SKM-1 (cell line): Measurements from ENCODE around the gene POLG.
A peak's percentile ranks its signal among the peaks of the same experiment; 100 is the strongest.

Experiments
- DNase-seq: peaks from one replicate; lab custom pipeline; 2025; ENCODE audit not compliant: unreplicated experiment; lab: John Stamatoyannopoulos, UW

Gene POLG

GRCh38 chr15:89370120-89370977, 35.7 kb upstream of the POLG start:
- peak; percentile 9 for DNase-seq

- no peak for DNase-seq
Observed at GRCh38 chr15:89369341-89369947, 34.8 kb upstream of the POLG start.

GRCh38 chr15:89368566-89369223, 34.1 kb upstream of the POLG start:
- no peak for DNase-seq

GRCh38 chr15:89367485-89368451, 33.1 kb upstream of the POLG start:
- DNase-seq: no peak

- DNase-seq: no peak
Observed at GRCh38 chr15:89366656-89367393, 32.2 kb upstream of the POLG start.

GRCh38 chr15:89365462-89366065, 30.9 kb upstream of the POLG start:
- no peak for DNase-seq

GRCh38 chr15:89364741-89365450, 30.3 kb upstream of the POLG start:
- DNase-seq: no peak

GRCh38 chr15:89364341-89364740, 29.7 kb upstream of the POLG start:
- DNase-seq: peak; percentile 68

GRCh38 chr15:89363770-89364169, 29.1 kb upstream of the POLG start:
- no peak for DNase-seq

- peak; percentile 28 for DNase-seq
Observed at GRCh38 chr15:89363133-89363532, 28.5 kb upstream of the POLG start.

- DNase-seq: no peak
Observed at GRCh38 chr15:89362203-89363101, 27.8 kb upstream of the POLG start.

GRCh38 chr15:89361451-89362202, 27.0 kb upstream of the POLG start:
- peak; percentile 17 for DNase-seq

GRCh38 chr15:89360294-89360971, 25.8 kb upstream of the POLG start:
- DNase-seq: no peak

- no peak for DNase-seq
Observed at GRCh38 chr15:89359471-89360293, 25.1 kb upstream of the POLG start.

GRCh38 chr15:89358755-89359439, 24.3 kb upstream of the POLG start:
- DNase-seq: peak; percentile 81

- DNase-seq: no peak
Observed at GRCh38 chr15:89358435-89358754, 23.8 kb upstream of the POLG start.
